Rectal smooth muscle tissue (tissue), 1 donor: ENCODE measurements around the gene PNN.
"Not testable (repeated sequence)": the region's sequence is repeated elsewhere in the genome, so short reads cannot be mapped to it uniquely, and the experiment has no call there.

Experiments
- H3K27ac ChIP-seq: one replicate; pipeline ENCODE4 v1.7.0; 2013; ENCODE audit warnings: low read depth, low read length, inconsistent platforms
- H3K27me3 ChIP-seq: one replicate; pipeline ENCODE4 v1.7.0; 2013; ENCODE audit warnings: low read length; ENCODE audit not compliant: control insufficient read depth, insufficient read depth
- H3K36me3 ChIP-seq: one replicate; pipeline ENCODE4 v1.7.0; 2013; ENCODE audit warnings: low read length; ENCODE audit not compliant: control insufficient read depth, insufficient read depth
- H3K4me1 ChIP-seq: one replicate; pipeline ENCODE4 v1.7.0; 2013; ENCODE audit warnings: low read length; ENCODE audit not compliant: control insufficient read depth, insufficient read depth
- H3K4me3 ChIP-seq: one replicate; pipeline ENCODE4 v1.7.0; 2013; ENCODE audit warnings: low read length
- H3K9ac ChIP-seq: one replicate; pipeline ENCODE4 v1.7.0; 2013; ENCODE audit warnings: low read length

PNN gene

GRCh38 chr14:39184628-39185255 lies 9.7 kb downstream of the PNN start:
- Histone ChIP-seq H3K27ac (no peak overlapping the region), H3K36me3 (peaks cover 22% of the 10 kb centered on the region), H3K4me3 (no peak overlapping the region), H3K27me3 (no peaks in the 10 kb centered on the region), H3K9ac (no peak overlapping the region), H3K4me1 (no peaks in the 10 kb centered on the region)

DNA sequence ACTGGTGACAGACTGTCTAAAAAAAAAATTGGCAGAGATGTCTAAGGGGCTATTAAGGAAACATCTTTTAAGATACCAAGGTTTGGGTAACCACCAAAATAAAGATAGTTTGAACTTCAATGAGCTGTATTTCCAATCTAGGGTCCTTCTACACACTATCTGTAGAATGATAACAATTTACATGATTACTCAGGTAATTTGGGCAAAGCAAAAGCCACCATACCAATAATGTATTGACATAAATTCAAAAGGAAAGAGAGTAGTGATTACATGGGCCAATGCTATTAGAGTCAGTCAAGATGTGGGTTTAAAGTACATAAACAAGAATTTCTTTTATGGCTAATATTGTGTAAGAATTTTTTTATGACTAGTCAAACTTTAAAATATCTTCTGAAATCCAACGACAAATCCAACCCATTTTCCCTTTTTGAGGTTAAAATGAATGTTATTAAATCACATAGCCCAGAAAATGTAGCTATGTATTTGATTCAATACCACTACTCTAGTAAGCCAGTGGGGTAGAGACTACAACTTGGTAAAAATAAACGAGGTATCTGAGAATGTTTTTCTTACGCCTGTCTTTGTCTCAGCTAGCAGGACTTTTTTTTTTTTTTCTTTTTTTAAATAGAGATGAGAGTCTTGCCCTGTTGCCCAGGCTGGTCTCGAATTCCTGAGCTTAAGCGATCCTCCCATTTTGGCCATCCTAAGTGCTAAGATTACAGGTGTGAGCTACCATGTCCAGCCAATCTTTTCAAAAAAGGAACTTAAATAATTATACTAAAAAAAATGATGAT lies 10.4 kb downstream of the PNN start:
- peaks cover 18% of the 10 kb centered on the region for H3K36me3 ChIP-seq
- H3K9ac ChIP-seq: no peak overlapping the region
- H3K27ac ChIP-seq: no peak overlapping the region
- H3K4me3 ChIP-seq: no peak overlapping the region
- no peaks in the 10 kb centered on the region for H3K4me1 ChIP-seq
- H3K27me3 ChIP-seq: no peaks in the 10 kb centered on the region

GRCh38 chr14:39186941-39187525 lies 12.0 kb downstream of the PNN start:
- H3K36me3 ChIP-seq: peaks cover 9% of the 10 kb centered on the region
- H3K27ac ChIP-seq: no peak overlapping the region
- no peaks in the 10 kb centered on the region for H3K27me3 ChIP-seq
- H3K9ac ChIP-seq: no peak overlapping the region
- no peak overlapping the region for H3K4me3 ChIP-seq
- no peaks in the 10 kb centered on the region for H3K4me1 ChIP-seq

GRCh38 chr14:39203659-39204606 lies 28.9 kb downstream of the PNN start:
- Histone ChIP-seq H3K36me3 (no peaks in the 10 kb centered on the region), H3K27ac (no peak overlapping the region), H3K27me3 (no peaks in the 10 kb centered on the region), H3K4me3 (no peak overlapping the region), H3K9ac (no peak overlapping the region), H3K4me1 (no peaks in the 10 kb centered on the region)

DNA sequence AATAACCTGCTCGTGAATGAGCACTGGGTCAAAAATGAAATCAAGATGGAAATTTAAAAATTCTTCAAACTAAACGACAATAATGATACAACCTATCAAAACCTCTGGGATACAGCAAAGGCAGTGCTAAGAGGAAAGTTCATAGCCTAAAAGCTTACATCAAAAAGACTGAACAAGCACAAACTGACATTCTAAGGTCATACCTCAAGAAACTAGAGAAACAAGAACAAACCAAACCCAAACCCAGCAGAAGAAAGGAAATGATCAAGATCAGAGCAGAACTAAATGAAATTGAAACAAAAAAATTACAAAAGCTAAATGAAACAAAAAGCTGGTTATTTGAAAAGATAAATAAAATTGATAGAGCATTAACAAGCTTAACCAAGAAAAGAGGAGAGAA lies 32.4 kb downstream of the PNN start:
- H3K27ac ChIP-seq, H3K27me3 ChIP-seq, H3K4me3 ChIP-seq, H3K9ac ChIP-seq, H3K4me1 ChIP-seq, H3K36me3 ChIP-seq: not testable (repeated sequence)

- Histone ChIP-seq H3K36me3 (no peaks in the 10 kb centered on the region), H3K9ac (no peak overlapping the region), H3K27ac (no peak overlapping the region), H3K4me3 (no peak overlapping the region), H3K27me3 (no peaks in the 10 kb centered on the region), H3K4me1 (no peaks in the 10 kb centered on the region)
Observed at GRCh38 chr14:39211109-39211741, 36.2 kb downstream of the PNN start.

DNA sequence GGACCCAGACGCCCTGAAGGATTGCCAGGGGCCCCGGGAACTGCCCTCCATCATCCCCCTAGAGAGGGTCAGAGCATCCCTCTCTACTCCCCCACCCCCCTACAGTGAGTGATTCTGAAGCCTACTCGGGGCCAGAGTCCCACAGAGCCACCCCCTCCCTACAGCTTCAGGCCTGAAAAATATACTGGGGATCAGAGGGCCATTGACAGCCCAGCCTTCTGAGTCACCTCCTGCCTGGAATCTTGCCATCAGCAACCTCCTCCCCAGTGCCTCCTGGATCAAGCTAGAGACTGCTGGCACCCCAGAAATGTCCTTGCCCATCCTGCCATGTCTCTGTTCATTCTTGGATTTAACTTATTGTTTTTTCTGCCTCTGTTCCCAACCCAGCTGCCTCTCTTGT lies 37.0 kb downstream of the PNN start:
- Histone ChIP-seq H3K4me3 (no peak overlapping the region), H3K27me3 (no peaks in the 10 kb centered on the region), H3K27ac (no peak overlapping the region), H3K9ac (no peak overlapping the region), H3K36me3 (no peaks in the 10 kb centered on the region), H3K4me1 (no peaks in the 10 kb centered on the region)

- Histone ChIP-seq H3K27ac (no peak overlapping the region), H3K36me3 (no peaks in the 10 kb centered on the region), H3K4me3 (no peak overlapping the region), H3K9ac (no peak overlapping the region), H3K4me1 (no peaks in the 10 kb centered on the region), H3K27me3 (no peaks in the 10 kb centered on the region)
Observed at GRCh38 chr14:39212693-39213092, 37.6 kb downstream of the PNN start.

DNA sequence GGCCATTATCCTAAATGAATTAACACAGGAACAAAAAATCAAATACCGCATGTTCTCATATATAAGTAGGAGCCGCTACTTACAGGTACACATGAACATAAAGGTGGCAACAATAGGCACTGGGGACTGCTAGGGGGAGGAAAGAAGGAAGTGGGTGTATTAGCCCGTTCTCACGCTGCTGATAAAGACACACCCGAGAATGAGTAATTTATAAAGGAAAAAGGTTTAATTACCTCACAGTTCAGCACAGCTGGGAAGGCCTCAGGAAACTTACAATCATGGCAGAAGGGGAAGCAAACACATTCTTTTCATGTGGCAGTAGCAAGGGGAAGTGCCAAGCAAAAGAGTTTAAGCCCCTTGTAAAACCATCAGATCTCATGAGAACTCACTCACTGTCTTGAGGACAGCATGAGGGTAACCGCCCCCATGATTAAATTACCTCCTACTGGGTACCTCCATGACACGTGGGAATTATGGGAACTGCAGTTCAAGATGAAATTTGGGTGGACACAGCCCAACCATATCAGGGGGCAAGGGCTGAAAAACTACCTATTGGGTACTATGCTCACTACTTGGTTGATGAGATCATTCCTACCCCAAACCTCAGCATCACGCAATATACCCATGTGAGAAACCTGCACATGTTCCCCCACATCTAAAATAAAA lies 42.3 kb downstream of the PNN start:
- no peaks in the 10 kb centered on the region for H3K27me3 ChIP-seq
- H3K27ac ChIP-seq: no peak overlapping the region
- H3K4me3 ChIP-seq: no peak overlapping the region
- H3K4me1 ChIP-seq: no peaks in the 10 kb centered on the region
- no peak overlapping the region for H3K9ac ChIP-seq
- no peaks in the 10 kb centered on the region for H3K36me3 ChIP-seq

DNA sequence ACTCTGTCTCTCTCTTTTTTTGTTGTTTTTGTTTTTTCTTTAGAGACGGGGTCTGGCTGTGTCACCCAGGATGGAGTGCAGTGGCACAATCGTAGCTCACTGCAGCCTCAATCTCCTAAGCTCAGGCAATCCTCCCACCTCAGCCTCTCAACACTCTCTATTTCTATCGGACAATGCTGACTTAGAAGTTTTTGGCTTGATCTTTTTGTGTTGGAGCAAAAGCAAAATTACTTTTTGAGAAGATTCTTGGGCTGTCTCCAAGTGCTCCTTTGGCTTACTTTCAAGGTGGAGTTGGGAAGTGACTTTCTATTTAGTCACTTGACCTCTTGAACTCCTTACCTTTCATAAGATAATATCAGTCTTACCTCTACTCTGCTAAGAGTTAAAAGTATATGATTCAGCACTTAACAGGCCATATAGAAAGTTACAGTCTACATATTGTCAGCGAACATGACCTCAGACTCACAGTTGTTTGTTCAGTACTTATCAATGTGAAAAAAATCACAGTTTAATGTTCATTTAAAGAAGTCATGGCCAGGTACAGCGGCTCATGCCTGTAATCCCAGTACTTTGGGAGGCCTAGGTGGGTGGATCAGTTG lies 43.2 kb downstream of the PNN start:
- H3K36me3 ChIP-seq: no peaks in the 10 kb centered on the region
- H3K27ac ChIP-seq: no peak overlapping the region
- no peaks in the 10 kb centered on the region for H3K27me3 ChIP-seq
- no peak overlapping the region for H3K4me3 ChIP-seq
- H3K9ac ChIP-seq: no peak overlapping the region
- no peaks in the 10 kb centered on the region for H3K4me1 ChIP-seq

DNA sequence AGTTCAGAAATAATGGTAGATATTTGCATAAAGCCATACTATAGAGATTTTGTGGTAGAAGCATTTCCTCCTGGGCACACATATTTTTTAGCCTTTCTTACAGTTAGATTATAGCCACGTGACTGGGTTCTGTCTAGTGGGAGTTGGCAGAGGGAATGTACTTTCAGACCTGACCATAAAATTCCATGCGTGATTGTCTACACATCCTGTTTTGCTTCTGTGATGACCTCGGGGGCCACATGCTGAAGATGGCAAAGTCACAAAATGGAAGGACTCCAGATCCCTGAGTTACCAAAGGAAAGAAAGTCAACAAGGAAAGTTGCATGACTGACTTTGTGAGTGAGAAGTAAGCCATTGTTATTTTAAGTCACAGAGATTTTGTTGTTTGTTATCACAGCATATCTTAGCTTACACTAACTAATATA lies 44.0 kb downstream of the PNN start:
- no peak overlapping the region for H3K27ac ChIP-seq
- no peaks in the 10 kb centered on the region for H3K27me3 ChIP-seq
- no peaks in the 10 kb centered on the region for H3K4me1 ChIP-seq
- no peaks in the 10 kb centered on the region for H3K36me3 ChIP-seq
- no peak overlapping the region for H3K9ac ChIP-seq
- no peak overlapping the region for H3K4me3 ChIP-seq
